ENCODE measurements around the gene MTHFS. TPM values are rescaled to one million over a fixed set of nuclear protein-coding genes. Genes with fewer than 3 reads are reported as not detected.
"Not testable (repeated sequence)": the region's sequence is repeated elsewhere in the genome, so short reads cannot be mapped to it uniquely, and the experiment has no call there.

MTHFS gene
- total RNA-seq, 3 donors from 2014 or later, result 30.5 to 34.8 (median 33.1) TPM

DNA sequence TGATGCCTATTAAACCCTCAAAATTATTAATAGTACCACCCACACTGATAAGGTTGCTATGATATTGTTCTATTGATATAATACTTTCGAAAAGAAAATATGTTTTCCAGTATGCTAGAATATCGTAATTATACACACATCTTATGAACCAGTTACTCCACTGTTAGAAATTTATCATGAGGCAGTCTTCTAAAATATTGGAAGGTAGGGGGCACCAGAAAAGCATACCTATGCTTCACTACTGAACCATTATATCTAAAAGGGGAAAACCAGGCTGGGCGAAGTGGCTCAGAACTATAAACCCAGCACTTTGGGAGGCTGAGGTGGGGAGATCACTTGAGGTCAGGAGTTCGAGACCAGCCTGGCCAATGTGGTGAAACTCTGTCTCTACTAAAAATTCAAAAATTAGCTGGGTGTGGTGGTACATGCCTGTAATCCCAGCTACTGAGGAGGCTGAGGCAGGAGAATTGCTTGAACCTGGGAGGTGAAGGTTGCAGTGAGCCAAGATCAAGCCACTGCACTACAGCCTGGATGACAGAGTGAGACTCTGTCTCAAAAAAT lies 4.1 kb upstream of the MTHFS start:
- Mint-ChIP-seq H3K4me1 (ENCODE audit: low read depth) (peaks cover 27% of the 10 kb centered on the region), H3K36me3 (ENCODE audit: insufficient read depth) (peaks cover 13% of the 10 kb centered on the region)
- not testable (repeated sequence) for DNase-seq; H3K27me3 Mint-ChIP-seq (ENCODE audit: low read depth); ATAC-seq; H3K9me3 Mint-ChIP-seq; H3K4me3 Mint-ChIP-seq

DNA sequence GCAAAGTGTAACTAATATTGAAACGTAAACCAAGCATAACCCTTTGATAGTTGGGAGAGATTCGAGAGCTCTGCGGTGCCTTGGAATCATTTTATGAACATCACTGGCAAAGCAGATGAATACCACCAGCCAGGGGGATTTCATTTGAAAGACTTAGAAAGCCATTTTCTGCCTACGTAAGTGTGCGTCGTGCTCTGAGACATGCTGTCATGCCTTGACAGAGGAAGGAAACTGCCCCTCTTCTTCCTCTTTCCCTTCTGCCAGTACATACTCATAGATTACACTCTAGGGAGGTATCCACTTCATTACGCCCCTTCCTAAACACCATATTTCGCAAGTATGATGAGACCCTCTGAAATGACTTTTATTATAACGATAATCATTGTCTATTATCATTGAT lies 3.3 kb upstream of the MTHFS start:
- Mint-ChIP-seq H3K27me3 (ENCODE audit: low read depth) (no peaks in the 10 kb centered on the region), H3K9me3 (no peaks in the 10 kb centered on the region), H3K4me1 (ENCODE audit: low read depth) (peaks cover 35% of the 10 kb centered on the region), H3K4me3 (no peak overlapping the region), H3K36me3 (ENCODE audit: insufficient read depth) (peaks cover 14% of the 10 kb centered on the region)
- ATAC-seq, result no peak
- no peak for DNase-seq

DNA sequence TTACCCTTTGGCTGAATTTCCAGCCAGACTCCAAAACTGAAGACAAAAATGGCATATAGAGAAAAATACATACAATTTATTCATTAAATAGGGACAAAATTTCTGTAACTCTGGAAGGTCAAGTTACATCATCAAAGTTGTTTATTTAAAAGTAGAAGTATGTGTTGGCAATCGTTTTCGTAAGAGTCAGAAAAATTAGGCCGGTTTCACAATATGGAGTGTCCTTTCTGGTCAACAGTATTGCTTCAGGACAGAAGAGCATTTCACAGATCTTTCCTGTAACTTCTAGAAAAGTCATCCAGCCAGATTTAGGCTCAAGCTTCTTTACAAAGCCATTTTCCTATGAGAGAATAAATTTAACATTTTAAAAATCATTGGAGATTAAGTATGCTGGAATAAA lies 2.0 kb upstream of the MTHFS start:
- not testable (repeated sequence) for ATAC-seq; H3K27me3 Mint-ChIP-seq (ENCODE audit: low read depth); DNase-seq; H3K9me3 Mint-ChIP-seq; H3K4me3 Mint-ChIP-seq
- Mint-ChIP-seq H3K4me1 (ENCODE audit: low read depth) (peaks cover 43% of the 10 kb centered on the region), H3K36me3 (ENCODE audit: insufficient read depth) (peaks cover 14% of the 10 kb centered on the region)

DNA sequence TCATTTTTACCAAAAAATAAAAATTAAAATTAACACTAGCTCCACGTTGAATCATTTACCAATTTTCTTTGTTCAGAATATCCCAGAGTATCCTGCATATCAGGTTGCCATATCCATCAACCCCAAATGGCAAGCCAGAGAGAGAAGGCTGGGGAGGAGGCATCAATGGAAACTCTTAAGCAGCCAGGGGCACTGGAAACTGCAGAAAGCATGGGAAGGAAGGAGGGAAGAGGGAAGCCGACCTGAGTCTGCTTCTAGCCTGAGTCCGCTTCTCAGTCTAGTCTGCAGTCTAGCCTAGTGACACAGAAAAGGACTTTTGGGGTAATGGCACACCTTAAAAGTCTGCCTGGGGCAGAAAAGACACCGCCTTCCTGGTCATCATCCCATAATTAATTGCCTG lies 1.6 kb upstream of the MTHFS start:
- ATAC-seq (no peak), DNase-seq (no peak)
- Mint-ChIP-seq H3K27me3 (ENCODE audit: low read depth) (no peaks in the 10 kb centered on the region), H3K36me3 (ENCODE audit: insufficient read depth) (peaks cover 13% of the 10 kb centered on the region), H3K9me3 (no peaks in the 10 kb centered on the region), H3K4me3 (no peak overlapping the region), H3K4me1 (ENCODE audit: low read depth) (peaks cover 43% of the 10 kb centered on the region)

DNA sequence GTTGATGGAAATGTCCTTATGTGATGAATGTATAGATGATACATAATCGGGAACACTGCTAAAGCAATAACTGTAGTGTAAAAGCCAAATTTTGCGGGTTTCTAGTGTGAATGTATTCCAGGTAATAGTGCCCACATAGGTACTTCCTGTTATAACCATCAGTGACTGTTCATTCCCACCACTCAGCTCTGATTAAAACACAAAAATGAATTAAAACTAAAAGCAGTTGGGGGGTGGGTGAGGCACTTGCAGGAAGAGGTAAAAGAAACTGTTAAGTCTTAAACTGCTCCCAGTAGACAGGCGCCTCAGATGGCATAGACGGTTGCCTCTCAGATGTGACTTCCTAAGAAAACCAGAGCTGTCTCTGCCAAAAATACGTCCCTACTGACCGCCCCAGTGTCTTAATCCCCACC lies 893 bp upstream of the MTHFS start:
- Mint-ChIP-seq H3K4me3 (peak overlapping the region; percentile 87), H3K27me3 (ENCODE audit: low read depth) (no peaks in the 10 kb centered on the region)
- peak; percentile 7 to 23 for ATAC-seq

DNA sequence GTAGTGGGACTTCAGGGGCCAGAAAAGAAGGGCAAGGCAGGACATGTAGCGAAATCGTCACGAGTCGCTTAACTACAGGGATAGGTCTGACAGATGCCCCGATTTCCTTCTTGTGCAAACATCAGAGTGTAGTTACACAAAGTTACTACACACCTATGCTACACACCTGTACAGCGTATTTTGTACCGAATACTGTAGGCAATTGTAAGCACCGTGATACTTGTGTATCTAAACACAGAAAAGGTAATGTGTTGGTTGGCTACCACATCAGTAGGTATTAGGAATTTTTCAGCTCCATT lies 515 bp upstream of the MTHFS start:
- peak in 1 of 2 donors; percentile 12 for ATAC-seq
- Mint-ChIP-seq H3K4me3 (peak overlapping the region; percentile 87), H3K9me3 (no peaks in the 10 kb centered on the region), H3K36me3 (ENCODE audit: insufficient read depth) (peaks cover 11% of the 10 kb centered on the region), H3K4me1 (ENCODE audit: low read depth) (peaks cover 43% of the 10 kb centered on the region), H3K27me3 (ENCODE audit: low read depth) (no peaks in the 10 kb centered on the region)
- no peak for DNase-seq

More for the DNA sequence above, 893 bp upstream of the MTHFS start:
- Mint-ChIP-seq H3K9me3 (no peaks in the 10 kb centered on the region), H3K4me1 (ENCODE audit: low read depth) (peaks cover 43% of the 10 kb centered on the region), H3K36me3 (ENCODE audit: insufficient read depth) (peaks cover 13% of the 10 kb centered on the region)
- peak; percentile 11 for DNase-seq

DNA sequence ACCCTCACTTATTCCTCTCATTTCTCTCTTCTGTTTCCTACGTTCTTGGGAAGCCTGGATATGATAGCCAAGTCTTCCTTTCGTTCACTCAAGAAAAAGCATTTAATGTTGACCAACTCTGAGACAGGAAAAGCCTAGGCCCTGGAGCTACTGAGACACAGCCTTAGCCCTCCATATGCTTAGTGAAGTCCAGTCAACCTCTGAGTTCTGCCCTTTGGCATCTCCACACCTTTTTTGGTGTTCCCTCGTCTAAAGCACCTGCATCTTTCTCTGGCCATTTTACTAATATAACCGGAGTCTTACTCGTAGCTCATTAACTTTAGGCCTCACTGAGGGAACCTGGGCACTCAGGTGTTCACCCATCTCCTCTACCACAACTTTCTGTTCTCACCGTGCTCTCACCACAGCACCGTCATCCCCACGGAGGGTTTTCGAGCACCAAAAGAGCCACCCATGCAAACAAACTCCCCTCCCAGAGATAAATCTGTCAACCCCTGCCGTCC lies 632 bp downstream of the MTHFS start:
- Mint-ChIP-seq H3K4me3 (peak overlapping the region; percentile 99), H3K4me1 (ENCODE audit: low read depth) (peaks cover 50% of the 10 kb centered on the region), H3K9me3 (no peaks in the 10 kb centered on the region), H3K27me3 (ENCODE audit: low read depth) (no peaks in the 10 kb centered on the region), H3K36me3 (ENCODE audit: insufficient read depth) (peaks cover 17% of the 10 kb centered on the region)
- ATAC-seq, result peak in 1 of 2 donors; percentile 12
- DNase-seq, result no peak

DNA sequence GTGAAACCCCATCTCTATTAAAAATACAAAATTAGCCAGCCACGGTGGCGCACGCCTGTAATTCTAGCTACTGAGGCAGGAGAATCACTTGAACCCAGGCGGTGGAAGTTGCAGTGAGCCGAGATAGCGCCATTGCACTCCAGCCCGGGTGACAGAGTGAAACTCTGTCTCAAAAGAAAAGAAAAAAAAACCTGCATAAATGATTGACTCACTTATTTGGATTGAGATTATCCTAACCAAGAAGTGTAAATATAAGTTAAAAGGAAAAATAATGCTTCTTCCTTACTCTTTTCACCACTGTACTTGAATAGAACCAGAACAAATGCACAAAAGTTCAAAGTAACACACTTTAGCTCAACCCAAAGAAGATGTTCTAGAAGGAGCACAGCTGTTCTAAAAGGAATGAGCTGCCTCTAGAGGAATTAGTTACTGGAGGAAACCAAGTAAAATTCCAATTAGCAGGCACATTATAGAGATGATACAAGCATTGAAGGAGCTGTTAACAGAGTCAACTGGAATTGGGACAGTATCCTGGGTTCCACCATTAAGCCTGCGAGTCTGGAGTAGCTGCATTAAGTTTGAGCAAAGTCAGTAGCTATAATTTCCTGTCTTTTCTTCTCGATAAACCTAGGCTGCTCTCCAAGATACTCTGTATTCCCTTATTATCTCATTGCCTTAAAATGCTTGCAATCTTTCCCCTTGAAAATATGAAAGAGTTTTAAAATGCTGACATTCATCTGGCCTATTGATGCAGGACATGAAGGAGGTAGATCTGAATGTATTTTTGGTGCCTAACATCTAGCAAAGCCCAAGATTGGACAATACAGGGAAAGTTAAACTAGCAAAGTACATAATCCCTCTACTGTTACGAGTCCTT lies 9.5 kb downstream of the MTHFS start:
- Mint-ChIP-seq H3K4me3 (no peak overlapping the region), H3K36me3 (ENCODE audit: insufficient read depth) (peaks cover 66% of the 10 kb centered on the region), H3K9me3 (no peaks in the 10 kb centered on the region), H3K27me3 (ENCODE audit: low read depth) (no peaks in the 10 kb centered on the region), H3K4me1 (ENCODE audit: low read depth) (peaks cover 40% of the 10 kb centered on the region)
- DNase-seq (no peak), ATAC-seq (no peak)

DNA sequence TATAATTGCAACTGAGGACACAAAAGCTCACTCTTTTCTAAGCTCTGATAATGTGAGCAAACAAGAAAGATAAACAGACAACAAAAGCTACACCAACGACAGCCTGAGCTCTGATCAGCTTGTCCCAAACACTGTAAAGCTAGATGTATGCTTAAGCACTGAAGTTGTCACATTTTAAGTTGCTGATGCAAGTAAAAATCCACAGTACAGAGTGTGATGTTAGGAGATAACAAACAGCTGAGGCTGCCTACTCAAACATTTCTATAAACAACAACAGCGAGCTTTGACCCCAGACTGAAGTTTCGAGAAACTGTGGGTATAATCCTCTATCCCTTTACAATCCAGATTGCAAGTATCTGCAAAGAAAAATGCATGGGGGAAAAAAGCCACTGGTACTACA lies 10.7 kb downstream of the MTHFS start:
- Mint-ChIP-seq H3K4me1 (ENCODE audit: low read depth) (peaks cover 35% of the 10 kb centered on the region), H3K9me3 (no peaks in the 10 kb centered on the region), H3K4me3 (no peak overlapping the region), H3K27me3 (ENCODE audit: low read depth) (no peaks in the 10 kb centered on the region), H3K36me3 (ENCODE audit: insufficient read depth) (peaks cover 66% of the 10 kb centered on the region)
- DNase-seq (no peak), ATAC-seq (no peak)

DNA sequence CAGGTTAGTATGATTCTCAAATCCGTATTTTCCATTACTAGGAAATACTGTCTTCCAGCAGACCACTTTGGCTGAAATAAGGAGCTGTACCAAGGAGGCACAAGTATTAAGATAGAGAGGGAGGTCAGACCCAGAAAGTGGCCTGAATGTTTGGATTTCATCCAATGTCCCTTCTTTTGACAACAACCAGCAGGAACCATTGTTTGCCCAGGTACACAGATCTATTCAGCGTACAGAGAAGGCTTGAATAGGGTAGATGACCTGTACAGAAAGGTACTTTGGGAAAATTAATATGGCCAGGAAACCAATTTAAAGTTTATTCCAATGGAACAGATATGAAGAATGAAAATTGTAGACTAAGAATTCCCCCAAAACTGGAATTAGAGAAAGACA lies 12.6 kb downstream of the MTHFS start:
- Mint-ChIP-seq H3K4me1 (ENCODE audit: low read depth) (peaks cover 26% of the 10 kb centered on the region), H3K36me3 (ENCODE audit: insufficient read depth) (peaks cover 74% of the 10 kb centered on the region)

DNA sequence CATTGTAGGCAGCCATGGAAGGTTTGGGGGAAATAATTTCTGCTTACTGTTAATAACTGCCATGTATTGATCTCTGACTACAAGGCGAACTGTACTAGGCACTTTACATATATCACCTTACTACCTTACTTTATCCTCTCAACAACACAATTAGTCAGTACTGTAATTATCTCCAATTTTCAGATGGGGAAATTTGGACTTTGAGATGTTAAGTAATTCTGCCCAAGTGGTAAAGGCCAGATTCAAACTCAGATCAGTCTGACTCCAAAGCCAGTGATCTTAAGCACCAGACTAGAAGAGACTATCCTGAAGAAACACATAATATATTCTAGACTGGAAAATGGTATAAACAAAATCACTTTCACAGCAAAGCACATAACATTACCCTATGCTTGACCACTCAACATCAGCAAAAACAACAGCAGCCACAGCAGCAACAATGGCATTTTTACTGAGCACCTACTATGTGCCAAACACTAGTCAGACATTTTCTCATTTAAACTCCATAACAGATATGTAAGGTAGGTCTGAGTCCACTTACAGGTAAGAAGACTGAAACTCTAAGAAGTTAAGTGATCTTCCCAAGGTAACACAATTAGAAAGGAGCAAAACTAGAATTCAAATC lies 13.1 kb downstream of the MTHFS start:
- H3K4me1 Mint-ChIP-seq (ENCODE audit: low read depth), result peaks cover 26% of the 10 kb centered on the region
- H3K27me3 Mint-ChIP-seq (ENCODE audit: low read depth), result no peaks in the 10 kb centered on the region
- peaks cover 76% of the 10 kb centered on the region for H3K36me3 Mint-ChIP-seq (ENCODE audit: insufficient read depth)
- H3K9me3 Mint-ChIP-seq, result peaks cover 5% of the 10 kb centered on the region
- no peak overlapping the region for H3K4me3 Mint-ChIP-seq
- ATAC-seq (no peak), DNase-seq (no peak)

More for the DNA sequence above, 12.6 kb downstream of the MTHFS start:
- DNase-seq (no peak), ATAC-seq (no peak)
- Mint-ChIP-seq H3K9me3 (peaks cover 5% of the 10 kb centered on the region), H3K27me3 (ENCODE audit: low read depth) (no peaks in the 10 kb centered on the region), H3K4me3 (no peak overlapping the region)

DNA sequence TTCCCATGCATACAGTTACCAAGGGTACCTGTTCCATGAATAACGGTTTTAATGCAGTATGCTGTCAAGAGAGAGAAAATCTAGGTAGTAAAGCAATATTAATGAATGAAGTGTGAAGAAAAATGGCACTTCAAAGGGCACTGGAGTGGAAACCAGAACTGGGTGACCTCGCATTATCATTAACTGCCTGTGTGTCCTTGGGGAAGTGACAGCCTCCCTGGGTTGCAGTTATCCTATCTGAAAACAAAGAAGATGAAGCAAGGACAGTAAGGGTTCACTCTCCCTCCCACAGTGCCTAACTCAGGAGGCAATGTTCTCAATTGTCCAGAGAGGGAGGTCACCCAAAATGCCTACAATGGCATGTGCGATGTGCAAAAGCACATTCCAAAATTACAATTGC lies 15.1 kb downstream of the MTHFS start:
- H3K4me3 Mint-ChIP-seq, result no peak overlapping the region
- H3K36me3 Mint-ChIP-seq (ENCODE audit: insufficient read depth), result peaks cover 82% of the 10 kb centered on the region
- DNase-seq, result no peak
- H3K4me1 Mint-ChIP-seq (ENCODE audit: low read depth), result peaks cover 19% of the 10 kb centered on the region
- ATAC-seq, result no peak
- H3K27me3 Mint-ChIP-seq (ENCODE audit: low read depth), result no peaks in the 10 kb centered on the region
- H3K9me3 Mint-ChIP-seq, result peaks cover 17% of the 10 kb centered on the region

DNA sequence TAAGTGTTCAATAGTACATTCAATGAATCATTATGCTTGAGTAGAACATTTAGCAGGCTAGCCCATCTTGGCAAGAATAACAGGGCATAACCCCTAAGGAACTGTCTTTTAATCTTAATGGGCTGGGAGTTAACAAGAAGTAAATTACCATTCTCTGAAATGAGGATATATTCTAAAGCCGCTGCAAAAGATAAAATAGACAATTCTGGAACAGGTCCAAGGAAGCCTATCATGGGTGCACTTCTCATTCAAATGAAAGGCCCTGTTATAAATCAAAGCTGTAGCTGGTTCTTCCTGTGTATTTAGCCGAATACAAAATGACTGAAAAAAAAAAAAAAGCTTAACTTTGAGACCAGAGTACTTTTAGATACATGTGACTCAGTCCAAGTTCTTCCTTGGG lies 15.6 kb downstream of the MTHFS start:
- DNase-seq, result no peak
- H3K4me1 Mint-ChIP-seq (ENCODE audit: low read depth), result peaks cover 19% of the 10 kb centered on the region
- H3K27me3 Mint-ChIP-seq (ENCODE audit: low read depth), result no peaks in the 10 kb centered on the region
- H3K36me3 Mint-ChIP-seq (ENCODE audit: insufficient read depth), result peaks cover 83% of the 10 kb centered on the region
- H3K4me3 Mint-ChIP-seq, result no peak overlapping the region
- H3K9me3 Mint-ChIP-seq, result peaks cover 17% of the 10 kb centered on the region
- ATAC-seq, result no peak

DNA sequence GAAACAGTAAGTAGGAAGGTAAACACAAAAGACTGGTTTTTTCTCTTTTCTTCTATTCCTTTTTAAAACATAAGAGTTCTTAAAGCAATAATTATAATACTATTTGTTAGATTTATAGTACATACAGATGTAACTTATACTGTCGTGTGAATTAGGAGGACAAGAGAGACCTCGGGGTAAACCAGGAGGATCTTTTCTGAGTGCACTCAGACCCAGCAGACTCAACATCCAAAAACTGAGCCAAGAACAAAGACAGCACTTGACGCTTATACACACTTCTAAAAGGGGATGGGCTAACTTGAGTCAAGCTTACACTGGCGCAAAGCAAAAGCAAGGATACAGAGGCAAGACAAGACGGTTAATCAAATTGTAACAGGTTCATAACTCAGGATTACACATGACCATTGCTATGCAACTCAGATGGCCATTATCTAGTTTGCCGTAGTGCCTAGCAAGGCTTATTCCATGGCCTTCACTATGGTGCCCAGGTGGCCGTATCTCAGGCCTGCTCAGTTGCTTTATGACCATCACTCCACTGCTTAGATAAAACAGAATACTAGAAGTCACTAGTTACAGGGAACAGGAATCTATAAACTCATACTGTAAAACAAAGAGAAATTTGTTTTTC lies 18.6 kb downstream of the MTHFS start:
- H3K4me1 Mint-ChIP-seq (ENCODE audit: low read depth), result peaks cover 10% of the 10 kb centered on the region
- H3K27me3 Mint-ChIP-seq (ENCODE audit: low read depth), result no peaks in the 10 kb centered on the region
- peaks cover 81% of the 10 kb centered on the region for H3K36me3 Mint-ChIP-seq (ENCODE audit: insufficient read depth)
- no peak for DNase-seq
- H3K4me3 Mint-ChIP-seq, result no peak overlapping the region
- ATAC-seq, result no peak
- H3K9me3 Mint-ChIP-seq, result peaks cover 41% of the 10 kb centered on the region

Data from activated T-cell treated with anti-CD3 and anti-CD28 coated beads, Interleukin-2, amount 50 U/mL, for 4 hours (primary cell).